ENCODE data around the gene TOMM6. TPM values are rescaled to one million over a fixed set of nuclear protein-coding genes. Genes with fewer than 3 reads are reported as not detected.
"Not testable (repeated sequence)": the region's sequence is repeated elsewhere in the genome, so short reads cannot be mapped to it uniquely, and the experiment has no call there.

The TOMM6 gene
- polyA plus RNA-seq, 3 donors from 2014 or later: 291 to 367 (median 304) TPM

DNA sequence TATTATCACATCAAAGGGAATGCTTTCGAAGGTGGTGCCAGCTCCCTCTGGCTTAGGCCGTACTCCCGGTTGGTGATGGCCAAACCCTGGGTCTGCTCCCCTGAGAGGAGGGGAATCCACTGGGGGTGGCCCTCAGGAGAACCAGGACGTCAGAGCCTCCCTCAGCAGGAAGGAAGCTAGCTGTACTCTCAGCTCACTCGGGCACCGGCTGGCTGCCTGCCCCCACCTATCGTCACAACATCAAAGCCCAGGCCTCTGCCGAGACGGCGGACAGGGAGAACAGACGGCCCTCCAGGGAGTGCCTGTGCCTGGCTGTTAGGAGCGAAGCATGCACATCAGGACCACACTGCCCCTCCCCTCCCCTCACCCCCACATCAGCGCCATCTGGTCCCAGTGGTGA, 31.1 kb upstream of the TOMM6 start:
- no peak overlapping the region for H3K4me3 Mint-ChIP-seq
- DNase-seq: no peak
- H3K27ac Mint-ChIP-seq: no peak overlapping the region
- H3K27me3 Mint-ChIP-seq (ENCODE audit: low read depth in 3 of 3): peaks cover 0 to 5% (median 2%) of the 10 kb centered on the region in 3 donors
- H3K36me3 Mint-ChIP-seq: no peaks in the 10 kb centered on the region
- H3K9me3 Mint-ChIP-seq: no peaks in the 10 kb centered on the region
- H3K4me1 Mint-ChIP-seq: no peaks in the 10 kb centered on the region

DNA sequence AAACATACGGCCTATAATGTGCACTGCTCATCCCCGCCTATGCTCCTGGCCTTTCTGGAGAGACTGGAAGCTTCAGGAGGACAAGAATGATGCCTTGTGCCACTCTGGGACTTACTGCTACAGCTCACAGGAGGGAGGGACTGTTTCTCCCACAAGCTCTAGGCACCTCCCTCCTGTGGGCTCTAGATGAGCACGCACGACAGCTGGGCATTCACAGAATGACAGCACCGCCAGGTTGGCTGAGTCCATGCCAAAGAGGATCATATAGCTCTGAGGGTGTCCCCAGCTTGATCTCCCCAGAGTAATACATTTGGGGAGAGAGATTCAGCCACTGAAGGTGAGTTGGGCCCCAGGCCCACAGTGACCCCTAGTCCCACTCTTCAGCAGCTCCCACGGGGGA, 30.2 kb upstream of the TOMM6 start:
- no peak overlapping the region for H3K4me3 Mint-ChIP-seq
- H3K36me3 Mint-ChIP-seq: no peaks in the 10 kb centered on the region
- H3K9me3 Mint-ChIP-seq: no peaks in the 10 kb centered on the region
- no peak for DNase-seq
- H3K27ac Mint-ChIP-seq: no peak overlapping the region
- no peaks in the 10 kb centered on the region for H3K4me1 Mint-ChIP-seq
- peaks cover 0 to 5% (median 2%) of the 10 kb centered on the region in 3 donors for H3K27me3 Mint-ChIP-seq (ENCODE audit: low read depth in 3 of 3)

DNA sequence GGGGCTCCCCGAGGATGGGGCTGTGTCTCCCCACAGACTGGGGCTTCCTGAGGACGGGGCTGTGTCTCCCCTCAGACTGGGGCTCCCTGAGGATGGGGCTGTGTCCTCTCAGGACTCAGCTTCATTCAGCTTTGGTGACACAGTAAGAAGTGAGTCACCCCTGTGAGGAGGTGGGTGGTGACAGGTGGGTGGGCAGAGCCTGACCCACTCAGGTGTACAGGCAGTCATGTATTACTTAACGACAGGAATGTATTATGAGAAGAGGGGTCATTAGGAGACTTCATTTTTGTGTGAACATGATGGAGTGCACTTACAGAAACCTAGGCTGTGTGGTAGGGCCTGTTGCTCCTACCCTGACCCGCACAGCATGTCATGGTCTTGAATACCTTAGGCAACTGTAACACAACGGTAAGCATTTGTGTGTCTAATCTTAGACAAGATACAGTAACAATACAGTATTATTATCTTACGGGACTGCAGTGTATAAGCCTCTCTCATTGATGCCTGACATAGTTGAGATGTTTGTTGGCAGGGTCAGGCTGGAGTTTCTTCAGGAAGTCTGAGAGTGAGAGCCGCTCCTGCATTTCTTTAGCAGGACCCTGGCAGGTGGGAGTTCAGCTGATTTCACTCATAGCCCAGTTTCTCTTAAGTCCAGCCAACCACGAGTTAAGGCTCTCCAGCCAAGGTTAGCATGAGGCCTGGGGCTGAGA, 29.4 kb upstream of the TOMM6 start:
- H3K4me3 Mint-ChIP-seq: no peak overlapping the region
- H3K27ac Mint-ChIP-seq: no peak overlapping the region
- H3K4me1 Mint-ChIP-seq: no peaks in the 10 kb centered on the region
- H3K9me3 Mint-ChIP-seq: no peaks in the 10 kb centered on the region
- DNase-seq: no peak
- H3K36me3 Mint-ChIP-seq: no peaks in the 10 kb centered on the region
- H3K27me3 Mint-ChIP-seq (ENCODE audit: low read depth in 3 of 3): peaks cover 0 to 5% (median 5%) of the 10 kb centered on the region in 3 donors

DNA sequence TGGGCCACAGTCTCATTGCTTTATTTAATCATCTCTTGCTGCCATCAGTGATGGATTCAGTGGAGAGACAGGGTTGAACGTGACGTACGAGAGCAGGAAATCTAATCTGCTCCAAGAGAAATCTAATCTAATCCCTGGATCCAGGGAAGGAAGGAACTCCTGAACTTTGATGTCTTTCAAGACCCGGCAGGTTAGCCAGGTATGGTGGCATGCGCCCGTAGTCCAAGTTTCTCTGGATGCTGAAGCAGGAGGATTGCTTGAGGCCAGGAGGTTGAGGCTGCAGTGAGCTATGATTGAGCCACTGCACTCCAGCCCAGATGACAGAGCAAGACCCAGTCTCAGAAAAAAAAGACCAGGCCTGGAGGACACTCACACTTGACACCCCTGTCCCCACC, 28.9 kb upstream of the TOMM6 start:
- Mint-ChIP-seq H3K4me1 (no peaks in the 10 kb centered on the region), H3K9me3 (no peaks in the 10 kb centered on the region), H3K27me3 (ENCODE audit: low read depth in 3 of 3) (peaks cover 0 to 7% (median 5%) of the 10 kb centered on the region in 3 donors), H3K4me3 (no peak overlapping the region), H3K27ac (no peak overlapping the region), H3K36me3 (no peaks in the 10 kb centered on the region)
- DNase-seq: no peak

DNA sequence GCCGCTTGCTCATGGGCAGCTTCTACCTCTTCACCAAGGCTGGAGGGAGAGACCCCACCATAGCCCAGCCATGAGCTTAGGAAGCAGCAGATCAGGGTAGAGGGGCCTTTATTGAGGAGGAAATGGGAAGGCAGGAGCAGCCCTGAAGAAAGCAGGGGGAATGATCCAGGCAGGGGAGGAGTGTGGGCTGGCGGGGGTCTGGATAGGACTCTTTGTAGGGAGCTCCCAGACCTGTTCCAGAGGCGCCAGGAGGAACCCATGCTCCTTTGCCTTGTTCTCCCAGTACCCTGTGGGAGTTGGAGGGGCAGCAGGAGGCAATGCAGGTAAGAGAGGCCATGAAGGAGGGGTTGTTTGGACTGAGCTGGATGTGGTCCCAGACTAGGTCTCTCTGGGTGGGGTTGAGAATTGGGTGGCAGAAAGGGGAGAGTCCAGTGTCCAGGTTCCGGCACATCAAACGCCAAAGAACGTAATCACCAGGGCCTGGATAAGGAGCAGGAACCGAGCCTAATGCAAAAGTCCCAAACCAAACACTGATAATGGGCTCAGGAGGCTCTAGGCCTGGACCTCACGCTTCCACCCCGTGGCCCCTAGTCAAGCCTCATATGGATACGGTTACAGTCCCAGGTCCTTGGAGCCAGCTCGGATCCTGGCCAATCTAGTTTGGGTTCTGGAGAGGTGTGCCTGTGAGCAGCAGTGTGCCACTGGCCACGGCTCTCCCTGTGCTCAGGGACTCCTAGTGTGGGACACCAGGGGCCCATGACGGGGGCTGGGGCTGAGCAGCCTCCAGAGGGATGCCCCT, 28.2 kb upstream of the TOMM6 start:
- Mint-ChIP-seq H3K27ac (no peak overlapping the region), H3K36me3 (no peaks in the 10 kb centered on the region), H3K9me3 (no peaks in the 10 kb centered on the region), H3K4me3 (no peak overlapping the region), H3K27me3 (ENCODE audit: low read depth in 3 of 3) (peaks cover 0 to 9% (median 5%) of the 10 kb centered on the region in 3 donors), H3K4me1 (no peaks in the 10 kb centered on the region)
- DNase-seq: no peak

DNA sequence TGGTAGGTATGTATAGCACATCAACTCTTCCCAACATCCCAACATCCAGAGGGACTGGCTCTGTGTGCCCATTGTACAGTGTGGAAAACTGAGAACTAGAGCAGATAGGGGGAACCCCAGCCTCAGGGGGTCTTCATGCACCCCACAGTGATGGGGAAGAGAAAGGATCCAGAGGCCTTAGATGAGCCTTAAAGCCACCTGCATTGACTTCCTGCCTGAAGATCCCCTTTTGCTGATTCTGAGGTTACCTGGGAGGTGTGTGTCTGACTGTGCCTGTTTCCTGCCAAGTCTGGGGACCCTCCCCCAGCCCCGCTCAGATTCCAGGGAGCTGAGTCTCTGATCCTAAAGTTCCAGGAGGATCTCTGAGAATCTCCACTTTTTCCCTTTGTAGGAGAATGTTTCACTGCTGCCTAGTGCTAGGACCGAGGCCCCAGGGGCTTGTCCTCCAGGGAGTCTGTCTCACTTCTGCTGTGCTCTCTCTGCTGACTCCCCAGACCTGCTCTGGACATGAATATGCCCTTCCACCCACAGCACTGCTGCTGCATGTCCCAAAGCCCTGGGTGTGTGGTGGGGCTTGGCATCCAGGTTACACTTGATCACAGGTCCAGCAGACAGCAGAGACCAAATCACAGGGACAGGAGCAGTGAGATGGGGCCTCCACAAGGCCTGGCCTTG, 27.5 kb upstream of the TOMM6 start:
- Mint-ChIP-seq H3K36me3 (no peaks in the 10 kb centered on the region), H3K27me3 (ENCODE audit: low read depth in 3 of 3) (peaks cover 0 to 9% (median 5%) of the 10 kb centered on the region in 3 donors), H3K4me3 (no peak overlapping the region), H3K9me3 (no peaks in the 10 kb centered on the region), H3K4me1 (no peaks in the 10 kb centered on the region), H3K27ac (peak overlapping the region in 1 of 6 donors; percentile 49)
- no peak for DNase-seq

DNA sequence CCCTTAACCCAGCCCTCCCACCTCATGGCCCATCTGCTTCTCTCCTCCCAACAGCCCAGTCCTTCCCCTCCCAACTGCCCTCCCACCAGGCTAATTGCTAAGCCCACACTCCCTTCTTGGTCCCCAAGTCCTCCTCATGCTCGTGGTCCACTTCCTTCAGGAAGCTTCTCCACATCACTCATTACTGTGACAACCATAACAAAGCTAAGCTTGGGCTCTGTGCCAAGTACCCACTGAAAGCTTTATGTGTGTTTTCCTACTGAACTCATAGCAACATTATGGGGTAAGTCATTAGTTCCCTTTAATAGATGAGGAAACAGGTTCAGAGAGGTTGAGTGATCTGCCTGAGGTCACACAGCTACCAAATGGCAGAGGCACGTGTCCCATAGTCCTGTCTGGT, 24.0 kb upstream of the TOMM6 start:
- H3K4me1 Mint-ChIP-seq: peaks cover 5% of the 10 kb centered on the region in 2 donors
- no peak overlapping the region for H3K4me3 Mint-ChIP-seq
- H3K9me3 Mint-ChIP-seq: no peaks in the 10 kb centered on the region
- no peak overlapping the region for H3K27ac Mint-ChIP-seq
- H3K27me3 Mint-ChIP-seq (ENCODE audit: low read depth in 3 of 3): peaks cover 0 to 6% (median 3%) of the 10 kb centered on the region in 3 donors
- H3K36me3 Mint-ChIP-seq: no peaks in the 10 kb centered on the region
- DNase-seq: no peak

DNA sequence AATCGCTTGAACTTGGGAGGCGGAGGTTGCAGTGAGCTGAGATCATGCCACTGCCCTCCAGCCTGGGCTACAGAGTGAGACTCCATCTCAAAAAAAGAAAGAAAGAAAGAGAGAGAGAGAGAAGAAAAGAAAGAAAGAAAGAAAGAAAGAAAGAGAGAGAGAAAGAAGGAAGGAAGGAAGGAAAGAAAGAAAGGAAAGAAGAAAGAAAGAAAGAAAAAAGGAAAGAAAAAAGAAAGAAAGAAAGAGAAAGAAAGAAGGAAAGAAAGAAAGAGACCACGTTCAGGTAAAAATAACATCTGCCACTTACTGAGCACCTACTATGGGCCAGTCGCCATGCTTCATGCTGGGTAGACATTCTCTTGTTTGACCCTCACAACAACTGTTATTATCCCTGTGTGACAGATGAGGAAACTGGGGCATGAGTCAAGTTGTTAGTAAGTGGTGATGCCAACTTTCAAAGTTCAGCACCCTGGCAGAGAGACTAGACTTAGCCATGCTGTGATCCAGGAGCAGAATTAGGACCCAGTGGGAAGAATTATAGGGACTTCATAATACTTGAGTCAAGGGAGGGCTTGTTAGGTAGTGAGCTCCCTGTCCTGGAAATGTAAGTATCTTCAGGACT, 21.3 kb upstream of the TOMM6 start:
- not testable (repeated sequence) for H3K9me3 Mint-ChIP-seq; H3K27me3 Mint-ChIP-seq (ENCODE audit: low read depth in 3 of 3); H3K27ac Mint-ChIP-seq; H3K4me3 Mint-ChIP-seq; DNase-seq; H3K36me3 Mint-ChIP-seq
- H3K4me1 Mint-ChIP-seq: peaks cover 11 to 12% of the 10 kb centered on the region in 2 donors

DNA sequence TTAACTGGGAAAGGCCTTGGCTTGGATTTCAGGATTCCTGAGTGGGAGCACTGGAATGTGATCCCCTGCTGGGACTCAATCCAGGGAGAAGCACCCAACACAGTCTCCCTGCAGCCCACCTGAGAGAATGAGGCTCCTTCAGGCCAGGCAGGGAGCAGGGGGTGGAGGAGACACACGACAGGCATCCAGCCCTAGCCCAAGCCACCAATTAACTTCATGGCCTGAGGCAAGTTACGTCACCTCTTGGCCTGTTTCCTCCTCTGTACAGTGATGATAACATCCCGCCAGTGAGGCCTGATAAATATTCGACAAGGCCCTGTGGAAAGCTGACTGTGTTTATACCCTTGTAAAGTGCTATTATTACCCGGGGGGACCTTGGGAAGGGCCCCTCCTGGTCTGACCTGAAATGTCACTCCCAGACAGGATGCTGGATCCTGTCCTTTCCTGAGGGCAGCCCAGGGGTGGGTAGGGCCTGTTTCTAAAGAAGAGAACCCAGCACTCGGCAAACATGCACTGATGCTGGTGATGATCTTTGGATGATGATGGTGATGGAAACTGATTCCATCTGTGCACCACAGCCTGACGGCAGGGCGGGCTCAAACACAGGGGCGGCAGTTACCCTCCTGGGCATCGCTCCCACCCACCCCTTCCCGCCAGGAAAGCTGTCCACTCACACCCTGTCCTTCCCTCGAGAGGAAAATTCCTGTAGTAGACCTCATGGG, 20.2 kb upstream of the TOMM6 start:
- peaks cover 4 to 10% (median 4%) of the 10 kb centered on the region in 3 donors for H3K36me3 Mint-ChIP-seq
- no peak overlapping the region for H3K27ac Mint-ChIP-seq
- H3K4me1 Mint-ChIP-seq: peaks cover 11 to 12% of the 10 kb centered on the region in 2 donors
- H3K9me3 Mint-ChIP-seq: no peaks in the 10 kb centered on the region
- H3K27me3 Mint-ChIP-seq (ENCODE audit: low read depth in 3 of 3): peaks cover 0 to 6% (median 0%) of the 10 kb centered on the region in 3 donors
- no peak for DNase-seq
- H3K4me3 Mint-ChIP-seq: no peak overlapping the region

DNA sequence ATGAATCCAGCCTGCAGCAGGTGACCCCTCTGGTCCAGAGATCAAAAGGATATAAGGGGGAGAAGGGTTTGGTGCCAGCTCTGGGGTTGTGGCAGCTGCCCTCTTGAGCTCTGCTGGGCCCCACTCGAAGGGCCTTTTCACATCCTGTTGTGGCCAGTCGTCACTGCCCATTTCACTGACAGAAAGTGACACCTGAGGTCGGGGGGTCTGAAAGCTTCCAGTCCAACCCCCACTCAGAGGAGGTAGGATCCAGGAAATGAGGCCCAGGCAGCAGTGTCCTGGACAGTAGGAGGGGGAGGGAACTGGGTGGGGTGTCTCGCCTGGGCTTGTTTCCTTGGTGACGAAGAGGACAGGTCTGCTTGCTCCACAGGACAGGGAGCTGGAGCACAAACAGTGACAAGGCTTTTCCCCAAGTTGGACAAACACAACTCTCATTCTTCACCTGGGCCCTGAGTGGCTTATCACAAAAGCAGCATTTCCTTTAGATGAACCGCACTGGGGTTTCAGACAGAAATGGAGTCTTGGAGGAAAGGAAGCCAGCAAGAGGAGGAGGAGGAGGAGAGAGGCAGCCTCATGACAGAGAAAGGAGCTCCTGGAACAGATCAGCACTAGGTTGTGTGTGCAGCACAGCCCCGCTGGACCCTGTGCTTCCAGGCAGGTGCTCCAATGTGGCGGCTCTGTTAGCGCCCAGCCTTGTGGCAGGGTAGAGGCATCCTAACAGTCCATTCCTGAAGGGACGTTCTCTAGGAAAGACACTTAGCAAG, 18.8 kb upstream of the TOMM6 start:
- Mint-ChIP-seq H3K27ac (peak overlapping the region in 5 of 6 donors; percentile 36 to 66 (median 44)), H3K4me3 (no peak overlapping the region)

DNA sequence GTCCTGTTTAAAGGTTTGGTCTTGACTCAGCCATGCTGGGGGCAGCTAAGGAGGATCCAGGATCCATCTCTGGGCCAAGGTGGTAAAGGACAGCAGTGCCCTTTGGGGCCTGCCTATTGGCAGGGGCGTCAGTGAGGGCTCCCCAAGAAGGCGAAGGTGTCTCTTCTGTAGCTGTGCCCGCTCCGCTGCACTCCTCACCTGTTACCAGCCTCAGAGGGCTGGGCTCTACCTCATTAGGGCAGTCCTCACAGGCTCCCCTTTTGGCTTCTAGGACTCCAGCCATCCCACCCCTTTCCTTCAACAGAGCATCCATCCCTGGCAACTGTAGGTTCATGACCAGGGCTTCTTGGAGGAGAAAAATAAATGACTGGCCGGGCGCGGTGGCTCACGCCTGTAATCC, 18.1 kb upstream of the TOMM6 start:
- no peak for DNase-seq
- Mint-ChIP-seq H3K27ac (peak overlapping the region in 2 of 6 donors; percentile 6 to 66), H3K36me3 (peaks cover 7 to 17% (median 10%) of the 10 kb centered on the region in 3 donors), H3K9me3 (no peaks in the 10 kb centered on the region), H3K4me1 (peaks cover 11 to 12% of the 10 kb centered on the region in 2 donors), H3K27me3 (ENCODE audit: low read depth in 3 of 3) (no peaks in the 10 kb centered on the region), H3K4me3 (no peak overlapping the region)

More for the DNA sequence above, 18.8 kb upstream of the TOMM6 start:
- peaks cover 0 to 2% (median 0%) of the 10 kb centered on the region in 3 donors for H3K27me3 Mint-ChIP-seq (ENCODE audit: low read depth in 3 of 3)
- peaks cover 11 to 12% of the 10 kb centered on the region in 2 donors for H3K4me1 Mint-ChIP-seq
- DNase-seq: no peak
- H3K9me3 Mint-ChIP-seq: no peaks in the 10 kb centered on the region
- peaks cover 4 to 14% (median 10%) of the 10 kb centered on the region in 3 donors for H3K36me3 Mint-ChIP-seq

DNA sequence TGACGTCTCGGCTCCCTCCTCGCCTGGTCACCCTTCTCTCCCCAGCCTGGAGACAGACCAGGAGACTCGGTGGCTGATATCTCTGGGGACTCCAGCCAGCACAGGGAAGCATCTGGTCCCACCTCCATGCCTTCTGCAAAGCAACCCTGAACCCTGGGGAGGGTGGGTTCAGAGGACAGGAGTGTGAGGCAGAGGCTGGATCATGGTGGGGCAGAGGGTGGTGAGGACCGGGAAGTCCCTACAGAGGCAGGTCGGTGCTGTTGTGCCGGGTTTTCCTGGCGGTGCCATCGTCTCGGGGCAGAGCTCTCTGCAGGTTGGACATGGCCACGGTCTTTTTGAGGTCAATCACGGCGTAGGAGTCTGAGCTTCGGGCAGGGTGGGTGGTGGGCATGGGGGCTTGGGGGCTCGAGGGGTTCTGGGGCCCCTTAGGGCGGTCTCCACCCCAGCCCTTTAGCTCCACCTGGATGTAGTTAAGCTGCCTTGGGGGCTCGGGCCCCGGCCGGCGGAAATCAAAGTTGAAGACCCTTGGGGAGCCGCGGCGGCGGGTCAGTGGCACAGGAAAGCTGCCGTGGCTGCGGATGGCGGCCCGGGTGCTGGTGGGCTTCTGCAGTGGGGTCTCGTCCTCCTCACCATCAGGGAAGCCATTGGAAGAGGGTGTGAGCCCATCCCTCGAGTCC, 17.0 kb upstream of the TOMM6 start:
- peaks cover 10 to 28% (median 16%) of the 10 kb centered on the region in 3 donors for H3K36me3 Mint-ChIP-seq
- no peak for DNase-seq
- no peaks in the 10 kb centered on the region for H3K27me3 Mint-ChIP-seq (ENCODE audit: low read depth in 3 of 3)
- H3K4me3 Mint-ChIP-seq: no peak overlapping the region
- H3K27ac Mint-ChIP-seq: no peak overlapping the region
- H3K4me1 Mint-ChIP-seq: peaks cover 11 to 12% of the 10 kb centered on the region in 2 donors
- no peaks in the 10 kb centered on the region for H3K9me3 Mint-ChIP-seq

Measured in immature natural killer cell (primary cell).